K562 (cell line): ENCODE results near the gene LZTR1. TPM values are rescaled to one million over a fixed set of nuclear protein-coding genes. Genes with fewer than 3 reads are reported as not detected.

Source experiments
- FUS ChIP-seq: fragments of 200-400 bp; formaldehyde crosslinking; optimal IDR thresholded peaks from 2 replicates; pipeline ENCODE3; 2017; ENCODE audit warnings: low read depth, low read length
- HLTF ChIP-seq: fragments of 450-650 bp; IDR thresholded peaks from 2 replicates; pipeline ENCODE4 v1.6.1; 2016
- KLF13 ChIP-seq: fragments of 450-650 bp; IDR thresholded peaks from 2 replicates; pipeline ENCODE4 v1.6.1; 2016; ENCODE audit warnings: missing genetic modification characterization, low read depth, mild to moderate bottlenecking, missing compliant biosample characterization, moderate library complexity, borderline replicate concordance
- NR3C1 ChIP-seq: sonication (generic); formaldehyde crosslinking; IDR thresholded peaks from 2 replicates; pipeline ENCODE4 v1.8.1; 2022; ENCODE audit warnings: missing genetic modification reagents
- polyA plus RNA-seq, 8 experiments: library from polyadenylated mRNA; depleted of rRNA in 4 of 8; stranded (reverse) in 5 of 8; unstranded in 3 of 8; fragments of >200 nt; fragmentation: Nextera tagmentation in 2 of 8; fragmentation: Illumina TruSeq in 1 of 8; extraction: Ambion mirVana in 2 of 8; extraction: Trizol in 1 of 8; gene quantifications; 2 replicates each; pipeline versions ENCODE4 v1.2.1 to v1.2.3, GENCODE V29; 2011 to 2014; ENCODE audit warnings: inconsistent platforms in 1 of 8, missing spikeins in 1 of 8
- total RNA-seq, 7 experiments: library from RNA; depleted of rRNA in 6 of 7; stranded (reverse); fragments of >200 nt in 6 of 7; fragmentation: Illumina TruSeq in 2 of 7; extraction: Trizol in 2 of 7; gene quantifications; 2 replicates each; pipeline versions ENCODE4 v1.2.1 to v1.2.3, GENCODE V29; 2011 to 2021; ENCODE audit warnings: low replicate concordance in 1 of 7
- TF ChIP-seq, protein P1 (sequence below), 2 experiments: fragments of 150-350 bp in 1 of 2; IDR thresholded peaks; 2 replicates each; pipeline ENCODE4 v1.6.1; 2012 to 2016; ENCODE audit warnings: low read depth in 2 of 2, low read length in 2 of 2, mild to moderate bottlenecking in 1 of 2, moderate library complexity in 1 of 2
- TF ChIP-seq, protein P2 (sequence below): fragments of 450-650 bp; formaldehyde crosslinking; IDR thresholded peaks from 2 replicates; pipeline ENCODE4 v1.4.0; 2020; ENCODE audit warnings: mild to moderate bottlenecking
- TF ChIP-seq, protein P3 (sequence below): sonication (generic); formaldehyde crosslinking; IDR thresholded peaks from 2 replicates; pipeline ENCODE4 v1.8.1; 2023; ENCODE audit warnings: mild to moderate bottlenecking, missing genetic modification reagents
- TF ChIP-seq, protein P4 (sequence below): fragments of 450-650 bp; IDR thresholded peaks from 2 replicates; pipeline ENCODE4 v1.6.1; 2017; ENCODE audit warnings: antibody characterized with exemption, mild to moderate bottlenecking
- TF ChIP-seq, protein P5 (sequence below), 2 experiments: fragments of 450-650 bp in 1 of 2; sonication (generic) in 1 of 2; formaldehyde crosslinking; conservative IDR thresholded peaks; 2 replicates each; pipeline versions ENCODE4 v1.4.0 to v1.8.1; 2020 to 2022; ENCODE audit warnings: mild to moderate bottlenecking in 1 of 2, missing genetic modification reagents in 1 of 2
- TF ChIP-seq, protein P6 (sequence below): fragments of 450-650 bp; formaldehyde crosslinking; IDR thresholded peaks from 2 replicates; pipeline ENCODE4 v1.4.0; 2020; ENCODE audit warnings: mild to moderate bottlenecking, moderate library complexity

The LZTR1 gene
- total and polyA plus RNA-seq, 9 of the 15 experiments (the other 6 are each of a cell fraction or from before 2014, with no cell fraction given): 2.2 to 135 (median 63.0) TPM

DNA sequence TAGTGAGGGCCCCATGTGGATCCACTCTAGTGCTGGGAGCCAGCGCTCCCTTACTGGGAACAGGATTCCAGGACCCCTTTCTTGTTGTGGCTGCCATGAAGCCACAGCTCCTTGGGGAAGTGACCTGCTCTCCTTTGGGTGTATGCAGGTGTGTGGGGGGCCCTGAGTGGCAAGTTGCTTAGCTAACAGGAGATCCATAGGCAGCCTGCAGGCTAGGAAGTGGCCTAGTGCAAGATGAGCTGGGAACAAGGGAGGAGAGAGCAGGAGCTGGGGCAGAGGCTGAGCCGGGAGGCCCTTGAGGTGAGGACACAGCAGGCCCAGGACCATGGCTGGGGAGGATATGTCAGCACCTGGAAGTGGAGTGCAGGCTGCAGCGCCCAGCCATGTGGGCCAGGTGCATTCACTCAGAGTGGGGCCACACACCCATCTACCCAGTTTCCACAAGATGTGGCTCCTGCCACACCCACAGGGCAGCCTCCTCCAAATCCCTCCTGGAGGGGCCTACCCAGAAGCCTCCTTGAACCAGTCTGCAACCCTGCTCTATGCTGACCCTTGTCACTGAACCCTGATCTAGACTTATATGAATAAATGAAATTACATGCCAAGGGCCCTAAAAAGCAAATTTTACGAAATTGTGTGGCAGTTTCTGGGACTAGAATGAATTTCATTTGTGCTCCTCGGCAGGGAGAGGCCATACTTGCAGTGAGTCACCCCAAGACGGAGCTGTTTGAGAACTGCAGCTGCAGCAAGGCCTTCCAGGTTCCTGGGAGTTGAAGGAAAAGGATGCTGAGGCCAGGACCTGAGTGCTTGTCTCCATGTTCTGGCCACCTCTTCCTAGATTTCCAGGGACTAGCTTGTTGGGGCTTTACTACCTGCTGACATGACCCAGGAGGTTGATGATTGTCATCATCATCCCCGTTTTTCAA is 16.6 kb downstream of the LZTR1 start (continued):
- TF ChIP-seq, protein P1, sequence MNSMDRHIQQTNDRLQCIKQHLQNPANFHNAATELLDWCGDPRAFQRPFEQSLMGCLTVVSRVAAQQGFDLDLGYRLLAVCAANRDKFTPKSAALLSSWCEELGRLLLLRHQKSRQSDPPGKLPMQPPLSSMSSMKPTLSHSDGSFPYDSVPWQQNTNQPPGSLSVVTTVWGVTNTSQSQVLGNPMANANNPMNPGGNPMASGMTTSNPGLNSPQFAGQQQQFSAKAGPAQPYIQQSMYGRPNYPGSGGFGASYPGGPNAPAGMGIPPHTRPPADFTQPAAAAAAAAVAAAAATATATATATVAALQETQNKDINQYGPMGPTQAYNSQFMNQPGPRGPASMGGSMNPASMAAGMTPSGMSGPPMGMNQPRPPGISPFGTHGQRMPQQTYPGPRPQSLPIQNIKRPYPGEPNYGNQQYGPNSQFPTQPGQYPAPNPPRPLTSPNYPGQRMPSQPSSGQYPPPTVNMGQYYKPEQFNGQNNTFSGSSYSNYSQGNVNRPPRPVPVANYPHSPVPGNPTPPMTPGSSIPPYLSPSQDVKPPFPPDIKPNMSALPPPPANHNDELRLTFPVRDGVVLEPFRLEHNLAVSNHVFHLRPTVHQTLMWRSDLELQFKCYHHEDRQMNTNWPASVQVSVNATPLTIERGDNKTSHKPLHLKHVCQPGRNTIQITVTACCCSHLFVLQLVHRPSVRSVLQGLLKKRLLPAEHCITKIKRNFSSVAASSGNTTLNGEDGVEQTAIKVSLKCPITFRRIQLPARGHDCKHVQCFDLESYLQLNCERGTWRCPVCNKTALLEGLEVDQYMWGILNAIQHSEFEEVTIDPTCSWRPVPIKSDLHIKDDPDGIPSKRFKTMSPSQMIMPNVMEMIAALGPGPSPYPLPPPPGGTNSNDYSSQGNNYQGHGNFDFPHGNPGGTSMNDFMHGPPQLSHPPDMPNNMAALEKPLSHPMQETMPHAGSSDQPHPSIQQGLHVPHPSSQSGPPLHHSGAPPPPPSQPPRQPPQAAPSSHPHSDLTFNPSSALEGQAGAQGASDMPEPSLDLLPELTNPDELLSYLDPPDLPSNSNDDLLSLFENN (IDR thresholded peaks at IDR 0.05; ENCODE audit: low read depth in 2 of 2, low read length in 2 of 2): peak in 1 of 2 experiments; percentile 9; a peak in 1 of 4 replicates
- TF ChIP-seq, protein P2, sequence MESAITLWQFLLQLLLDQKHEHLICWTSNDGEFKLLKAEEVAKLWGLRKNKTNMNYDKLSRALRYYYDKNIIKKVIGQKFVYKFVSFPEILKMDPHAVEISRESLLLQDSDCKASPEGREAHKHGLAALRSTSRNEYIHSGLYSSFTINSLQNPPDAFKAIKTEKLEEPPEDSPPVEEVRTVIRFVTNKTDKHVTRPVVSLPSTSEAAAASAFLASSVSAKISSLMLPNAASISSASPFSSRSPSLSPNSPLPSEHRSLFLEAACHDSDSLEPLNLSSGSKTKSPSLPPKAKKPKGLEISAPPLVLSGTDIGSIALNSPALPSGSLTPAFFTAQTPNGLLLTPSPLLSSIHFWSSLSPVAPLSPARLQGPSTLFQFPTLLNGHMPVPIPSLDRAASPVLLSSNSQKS (CRISPR knock-in tag): 0 out of 2 replicates have a peak, but pooled peaks have one; percentile 75
- TF ChIP-seq KLF13: no peak
- TF ChIP-seq, protein P3, sequence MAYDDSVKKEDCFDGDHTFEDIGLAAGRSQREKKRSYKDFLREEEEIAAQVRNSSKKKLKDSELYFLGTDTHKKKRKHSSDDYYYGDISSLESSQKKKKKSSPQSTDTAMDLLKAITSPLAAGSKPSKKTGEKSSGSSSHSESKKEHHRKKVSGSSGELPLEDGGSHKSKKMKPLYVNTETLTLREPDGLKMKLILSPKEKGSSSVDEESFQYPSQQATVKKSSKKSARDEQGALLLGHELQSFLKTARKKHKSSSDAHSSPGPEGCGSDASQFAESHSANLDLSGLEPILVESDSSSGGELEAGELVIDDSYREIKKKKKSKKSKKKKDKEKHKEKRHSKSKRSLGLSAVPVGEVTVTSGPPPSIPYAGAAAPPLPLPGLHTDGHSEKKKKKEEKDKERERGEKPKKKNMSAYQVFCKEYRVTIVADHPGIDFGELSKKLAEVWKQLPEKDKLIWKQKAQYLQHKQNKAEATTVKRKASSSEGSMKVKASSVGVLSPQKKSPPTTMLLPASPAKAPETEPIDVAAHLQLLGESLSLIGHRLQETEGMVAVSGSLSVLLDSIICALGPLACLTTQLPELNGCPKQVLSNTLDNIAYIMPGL: 0 out of 2 replicates have a peak, but pooled peaks have one; percentile 8
- TF ChIP-seq, protein P4, sequence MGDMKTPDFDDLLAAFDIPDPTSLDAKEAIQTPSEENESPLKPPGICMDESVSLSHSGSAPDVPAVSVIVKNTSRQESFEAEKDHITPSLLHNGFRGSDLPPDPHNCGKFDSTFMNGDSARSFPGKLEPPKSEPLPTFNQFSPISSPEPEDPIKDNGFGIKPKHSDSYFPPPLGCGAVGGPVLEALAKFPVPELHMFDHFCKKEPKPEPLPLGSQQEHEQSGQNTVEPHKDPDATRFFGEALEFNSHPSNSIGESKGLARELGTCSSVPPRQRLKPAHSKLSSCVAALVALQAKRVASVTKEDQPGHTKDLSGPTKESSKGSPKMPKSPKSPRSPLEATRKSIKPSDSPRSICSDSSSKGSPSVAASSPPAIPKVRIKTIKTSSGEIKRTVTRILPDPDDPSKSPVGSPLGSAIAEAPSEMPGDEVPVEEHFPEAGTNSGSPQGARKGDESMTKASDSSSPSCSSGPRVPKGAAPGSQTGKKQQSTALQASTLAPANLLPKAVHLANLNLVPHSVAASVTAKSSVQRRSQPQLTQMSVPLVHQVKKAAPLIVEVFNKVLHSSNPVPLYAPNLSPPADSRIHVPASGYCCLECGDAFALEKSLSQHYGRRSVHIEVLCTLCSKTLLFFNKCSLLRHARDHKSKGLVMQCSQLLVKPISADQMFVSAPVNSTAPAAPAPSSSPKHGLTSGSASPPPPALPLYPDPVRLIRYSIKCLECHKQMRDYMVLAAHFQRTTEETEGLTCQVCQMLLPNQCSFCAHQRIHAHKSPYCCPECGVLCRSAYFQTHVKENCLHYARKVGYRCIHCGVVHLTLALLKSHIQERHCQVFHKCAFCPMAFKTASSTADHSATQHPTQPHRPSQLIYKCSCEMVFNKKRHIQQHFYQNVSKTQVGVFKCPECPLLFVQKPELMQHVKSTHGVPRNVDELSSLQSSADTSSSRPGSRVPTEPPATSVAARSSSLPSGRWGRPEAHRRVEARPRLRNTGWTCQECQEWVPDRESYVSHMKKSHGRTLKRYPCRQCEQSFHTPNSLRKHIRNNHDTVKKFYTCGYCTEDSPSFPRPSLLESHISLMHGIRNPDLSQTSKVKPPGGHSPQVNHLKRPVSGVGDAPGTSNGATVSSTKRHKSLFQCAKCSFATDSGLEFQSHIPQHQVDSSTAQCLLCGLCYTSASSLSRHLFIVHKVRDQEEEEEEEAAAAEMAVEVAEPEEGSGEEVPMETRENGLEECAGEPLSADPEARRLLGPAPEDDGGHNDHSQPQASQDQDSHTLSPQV: no peak
- TF ChIP-seq, protein P5, sequence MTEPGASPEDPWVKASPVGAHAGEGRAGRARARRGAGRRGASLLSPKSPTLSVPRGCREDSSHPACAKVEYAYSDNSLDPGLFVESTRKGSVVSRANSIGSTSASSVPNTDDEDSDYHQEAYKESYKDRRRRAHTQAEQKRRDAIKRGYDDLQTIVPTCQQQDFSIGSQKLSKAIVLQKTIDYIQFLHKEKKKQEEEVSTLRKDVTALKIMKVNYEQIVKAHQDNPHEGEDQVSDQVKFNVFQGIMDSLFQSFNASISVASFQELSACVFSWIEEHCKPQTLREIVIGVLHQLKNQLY (CRISPR knock-in tag; conservative IDR thresholded peaks at IDR 0.05): no peak; a peak in 1 of 4 replicates
- TF ChIP-seq HLTF: no peak
- TF ChIP-seq NR3C1 (CRISPR knock-in tag): no peak
- TF ChIP-seq, protein P6, sequence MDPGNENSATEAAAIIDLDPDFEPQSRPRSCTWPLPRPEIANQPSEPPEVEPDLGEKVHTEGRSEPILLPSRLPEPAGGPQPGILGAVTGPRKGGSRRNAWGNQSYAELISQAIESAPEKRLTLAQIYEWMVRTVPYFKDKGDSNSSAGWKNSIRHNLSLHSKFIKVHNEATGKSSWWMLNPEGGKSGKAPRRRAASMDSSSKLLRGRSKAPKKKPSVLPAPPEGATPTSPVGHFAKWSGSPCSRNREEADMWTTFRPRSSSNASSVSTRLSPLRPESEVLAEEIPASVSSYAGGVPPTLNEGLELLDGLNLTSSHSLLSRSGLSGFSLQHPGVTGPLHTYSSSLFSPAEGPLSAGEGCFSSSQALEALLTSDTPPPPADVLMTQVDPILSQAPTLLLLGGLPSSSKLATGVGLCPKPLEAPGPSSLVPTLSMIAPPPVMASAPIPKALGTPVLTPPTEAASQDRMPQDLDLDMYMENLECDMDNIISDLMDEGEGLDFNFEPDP (CRISPR knock-in tag): peak; percentile 46; the same call in 1 of the 2 replicates
- TF ChIP-seq FUS: no peak
